ENCODE data around the gene STK39. TPM values are rescaled to one million over a fixed set of nuclear protein-coding genes. Genes with fewer than 3 reads are reported as not detected.

The STK39 gene
- total and polyA plus RNA-seq, 2 of the 4 experiments (the other 2 are of a cell fraction), result 11.8 to 16.4 TPM

DNA sequence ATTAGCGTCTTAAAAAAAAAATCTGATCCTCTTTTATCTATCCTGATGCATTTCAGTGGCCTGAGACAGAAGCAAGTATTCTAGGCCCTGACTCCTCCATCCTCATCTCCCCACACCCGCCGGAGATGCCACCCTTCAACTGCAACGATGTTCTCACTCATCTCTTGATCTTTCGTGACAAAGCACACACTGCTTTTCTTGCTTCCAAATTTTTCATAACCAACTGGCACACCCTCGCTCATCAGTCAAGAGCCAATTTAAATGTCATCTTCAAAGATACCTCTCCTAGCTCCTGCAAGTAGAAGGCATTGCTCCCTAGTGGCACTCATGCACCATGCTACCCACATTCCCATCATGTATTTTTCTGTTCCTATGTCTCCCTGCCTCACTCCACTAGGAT is 115.0 kb downstream of the STK39 start:
- H4K91ac ChIP-seq (ENCODE audit: insufficient read depth, low read depth, low read length), result no peak overlapping the region
- intact Hi-C loops (cut with micrococcal nuclease) (loop anchor here (10.0 kb wide), 2 partner anchors 572 to 782 kb away; no protein-coding TSS in a partner anchor), dilution Hi-C loops (cut with HindIII; ENCODE audit: low sequenced_read_pairs, unreplicated experiment) (no loop called here), in situ Hi-C loops (cut with MboI; ENCODE audit: low sequenced_read_pairs) (loop anchor here (25.0 kb wide), 1 partner anchor 755 kb away; the partner anchor contains the start of gene SPC25)
- no TSS peak for BruUV-seq (replicated peaks)
- H3K9me1 ChIP-seq (ENCODE audit: insufficient read depth, low read length), result peaks cover 3% of the 10 kb centered on the region; the same call in 1 of the 2 replicates
- H2AK5ac ChIP-seq (ENCODE audit: low read depth, low read length), result no peak overlapping the region
- no peaks in the 10 kb centered on the region for H3K27me3 ChIP-seq (ENCODE audit: control insufficient read depth, insufficient read depth, low read length)
- no peak overlapping the region for H3K4ac ChIP-seq (ENCODE audit: low read depth, low read length)
- H3K56ac ChIP-seq (ENCODE audit: extremely low read depth, insufficient read depth, low read length), result no peak overlapping the region
- no peak overlapping the region for H2AFZ ChIP-seq (replicated peaks; ENCODE audit: low read length, poor library complexity)
- ATAC-seq (ENCODE audit: low read depth), result no peak
- no peak overlapping the region for H3K27ac ChIP-seq (ENCODE audit: insufficient read depth, low read length)
- ChIA-PET CTCF (no interaction called here), POLR2A (ENCODE audit: unreplicated experiment) (no interaction called here)
- H4K8ac ChIP-seq (ENCODE audit: low read depth in 2 of 2, low read length in 2 of 2), result no peak overlapping the region
- H2BK20ac ChIP-seq (ENCODE audit: low read depth, low read length), result no peak overlapping the region
- H3K4me3 ChIP-seq (ENCODE audit: insufficient read depth, low read depth, low read length), result no peak overlapping the region
- peaks cover 16 to 40% of the 10 kb centered on the region in 2 experiments for H3K79me1 ChIP-seq (ENCODE audit: low read depth in 1 of 2, low read length in 2 of 2)
- no peak overlapping the region for H3K23ac ChIP-seq (ENCODE audit: low read depth, low read length)
- no peak overlapping the region for H2AK9ac ChIP-seq (replicated peaks; ENCODE audit: low read depth, low read length, poor library complexity)
- no peak overlapping the region for H3K9ac ChIP-seq (ENCODE audit: low read depth, low read length)
- H2BK15ac ChIP-seq (ENCODE audit: low read depth, low read length), result no peak overlapping the region
- no peaks in the 10 kb centered on the region for H3K9me3 ChIP-seq (ENCODE audit: control insufficient read depth, insufficient read depth, low read length)
- WGBS, 2 experiments (ENCODE audit: extremely low coverage in 2 of 2, insufficient read length in 1 of 2), result 95% methylated on average over 5 of the region's 6 CpGs; no CpG with 5 or more reads in 1 of the 2 experiments
- H3K4me1 ChIP-seq (ENCODE audit: control insufficient read depth, insufficient read depth, low read length), result peaks cover 4% of the 10 kb centered on the region
- H4K5ac ChIP-seq (ENCODE audit: low read depth, low read length), result no peak overlapping the region
- TF ChIP-seq RCOR1 (IDR thresholded peaks at IDR 0.05; ENCODE audit: insufficient replicate concordance, low read length) (no peak), CEBPB (IDR thresholded peaks at IDR 0.05; ENCODE audit: low read depth, low read length) (no peak), SMC3 (IDR thresholded peaks at IDR 0.05; ENCODE audit: low read depth, low read length) (no peak), CHD1 (IDR thresholded peaks at IDR 0.05; ENCODE audit: low read depth, low read length) (no peak), BHLHE40 (IDR thresholded peaks at IDR 0.05; ENCODE audit: low read depth, low read length) (no peak), RAD21 (IDR thresholded peaks at IDR 0.05; ENCODE audit: low read length) (no peak), MXI1 (IDR thresholded peaks at IDR 0.05; ENCODE audit: borderline replicate concordance, low read depth, low read length) (no peak), POLR2A (IDR thresholded peaks at IDR 0.05; ENCODE audit: low read depth, low read length) (no peak), RFX5 (IDR thresholded peaks at IDR 0.05; ENCODE audit: low read depth, low read length) (no peak), FOS (IDR thresholded peaks at IDR 0.05; ENCODE audit: low read depth, low read length) (no peak), NFE2L2 (IDR thresholded peaks at IDR 0.05; ENCODE audit: low read depth, low read length) (no peak), MAZ (IDR thresholded peaks at IDR 0.05; ENCODE audit: borderline replicate concordance, low read depth, low read length) (no peak), MAFK (IDR thresholded peaks at IDR 0.05; ENCODE audit: low read depth, low read length) (no peak)
- TF ChIP-seq, protein P1, sequence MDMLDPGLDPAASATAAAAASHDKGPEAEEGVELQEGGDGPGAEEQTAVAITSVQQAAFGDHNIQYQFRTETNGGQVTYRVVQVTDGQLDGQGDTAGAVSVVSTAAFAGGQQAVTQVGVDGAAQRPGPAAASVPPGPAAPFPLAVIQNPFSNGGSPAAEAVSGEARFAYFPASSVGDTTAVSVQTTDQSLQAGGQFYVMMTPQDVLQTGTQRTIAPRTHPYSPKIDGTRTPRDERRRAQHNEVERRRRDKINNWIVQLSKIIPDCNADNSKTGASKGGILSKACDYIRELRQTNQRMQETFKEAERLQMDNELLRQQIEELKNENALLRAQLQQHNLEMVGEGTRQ (IDR thresholded peaks at IDR 0.05; ENCODE audit: low read depth, low read length), result no peak
- TF ChIP-seq, protein P2, sequence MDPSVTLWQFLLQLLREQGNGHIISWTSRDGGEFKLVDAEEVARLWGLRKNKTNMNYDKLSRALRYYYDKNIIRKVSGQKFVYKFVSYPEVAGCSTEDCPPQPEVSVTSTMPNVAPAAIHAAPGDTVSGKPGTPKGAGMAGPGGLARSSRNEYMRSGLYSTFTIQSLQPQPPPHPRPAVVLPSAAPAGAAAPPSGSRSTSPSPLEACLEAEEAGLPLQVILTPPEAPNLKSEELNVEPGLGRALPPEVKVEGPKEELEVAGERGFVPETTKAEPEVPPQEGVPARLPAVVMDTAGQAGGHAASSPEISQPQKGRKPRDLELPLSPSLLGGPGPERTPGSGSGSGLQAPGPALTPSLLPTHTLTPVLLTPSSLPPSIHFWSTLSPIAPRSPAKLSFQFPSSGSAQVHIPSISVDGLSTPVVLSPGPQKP (IDR thresholded peaks at IDR 0.05; ENCODE audit: borderline replicate concordance, low read depth, low read length), result no peak
- TF ChIP-seq, protein P3, sequence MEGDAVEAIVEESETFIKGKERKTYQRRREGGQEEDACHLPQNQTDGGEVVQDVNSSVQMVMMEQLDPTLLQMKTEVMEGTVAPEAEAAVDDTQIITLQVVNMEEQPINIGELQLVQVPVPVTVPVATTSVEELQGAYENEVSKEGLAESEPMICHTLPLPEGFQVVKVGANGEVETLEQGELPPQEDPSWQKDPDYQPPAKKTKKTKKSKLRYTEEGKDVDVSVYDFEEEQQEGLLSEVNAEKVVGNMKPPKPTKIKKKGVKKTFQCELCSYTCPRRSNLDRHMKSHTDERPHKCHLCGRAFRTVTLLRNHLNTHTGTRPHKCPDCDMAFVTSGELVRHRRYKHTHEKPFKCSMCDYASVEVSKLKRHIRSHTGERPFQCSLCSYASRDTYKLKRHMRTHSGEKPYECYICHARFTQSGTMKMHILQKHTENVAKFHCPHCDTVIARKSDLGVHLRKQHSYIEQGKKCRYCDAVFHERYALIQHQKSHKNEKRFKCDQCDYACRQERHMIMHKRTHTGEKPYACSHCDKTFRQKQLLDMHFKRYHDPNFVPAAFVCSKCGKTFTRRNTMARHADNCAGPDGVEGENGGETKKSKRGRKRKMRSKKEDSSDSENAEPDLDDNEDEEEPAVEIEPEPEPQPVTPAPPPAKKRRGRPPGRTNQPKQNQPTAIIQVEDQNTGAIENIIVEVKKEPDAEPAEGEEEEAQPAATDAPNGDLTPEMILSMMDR (conservative IDR thresholded peaks at IDR 0.05; ENCODE audit: low read depth, low read length), result no peak
- no peak overlapping the region for H3K4me2 ChIP-seq (ENCODE audit: low read depth, low read length)
- H3K18ac ChIP-seq (ENCODE audit: low read depth, low read length), result no peak overlapping the region
- no peaks in the 10 kb centered on the region; the same call in 1 of the 2 replicates for H4K20me1 ChIP-seq (ENCODE audit: insufficient read depth, low read length)
- H2BK120ac ChIP-seq (ENCODE audit: low read depth, low read length), result no peak overlapping the region
- H2BK5ac ChIP-seq (ENCODE audit: low read depth, low read length, poor library complexity, severe bottlenecking), result no peak overlapping the region
- peaks cover 6% of the 10 kb centered on the region; the same call in 1 of the 2 replicates for H3K36me3 ChIP-seq (ENCODE audit: control insufficient read depth, insufficient read depth, low read length)
- H3K14ac ChIP-seq (replicated peaks; ENCODE audit: low read depth, low read length), result no peak overlapping the region
- no peak for DNase-seq
